CD4-positive, alpha-beta T cell treated with Interleukin-15 for 1 hour (primary cell): ENCODE data around the gene PHF21A.
"Not testable (repeated sequence)": the region's sequence is repeated elsewhere in the genome, so short reads cannot be mapped to it uniquely, and the experiment has no call there.

Experiments
- DNase-seq: peaks from one replicate; pipeline ENCODE4 v3.0.0-alpha.2; 2020

The PHF21A gene

GRCh38 chr11:45918331-45918941 lies 202.8 kb downstream of the PHF21A start:
- DNase-seq: peak; percentile 50

DNA sequence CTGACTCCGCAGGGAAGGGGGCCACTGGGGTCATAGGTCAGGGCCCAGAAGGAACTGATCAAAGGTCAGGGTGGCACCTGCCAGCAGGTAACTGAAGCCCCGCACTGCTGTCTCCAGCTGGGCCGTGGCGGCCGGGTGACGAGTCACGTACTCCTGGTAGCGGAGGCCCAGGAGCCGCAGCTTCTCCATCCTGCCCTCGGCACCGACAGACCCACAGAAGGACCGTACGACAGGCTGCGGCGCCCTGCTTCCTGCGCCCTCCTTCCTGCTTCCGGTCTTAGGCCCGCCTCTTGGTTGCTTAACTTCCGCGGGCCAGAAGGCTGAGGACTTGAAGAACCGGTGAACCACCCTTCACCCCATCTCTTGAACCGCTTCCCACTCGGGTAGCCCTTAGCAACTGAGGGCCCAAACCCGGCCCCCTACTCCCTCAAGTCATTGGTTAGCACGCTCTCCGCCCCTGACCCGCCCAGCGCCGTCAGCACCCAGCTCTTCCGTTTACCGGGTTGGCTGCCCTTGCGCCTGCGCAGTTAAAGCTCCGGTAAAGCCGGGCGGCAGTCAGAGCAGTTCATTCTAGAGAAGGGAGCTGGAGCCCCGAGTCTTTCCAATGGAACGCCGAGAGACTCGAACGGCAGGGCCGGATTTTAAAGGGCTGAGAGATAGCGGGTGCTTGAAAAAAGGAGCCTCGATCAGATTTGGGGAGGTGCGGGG lies 203.5 kb downstream of the PHF21A start, which contains the start of gene PEX16:
Gene PEX16, minus strand, starts transcription at position 255 of the 708 bp plus-strand sequence. Its CDS starts 66 bp downstream, at position 189.
- peak; percentile 99 for DNase-seq

GRCh38 chr11:45917286-45917622 lies 204.0 kb downstream of the PHF21A start:
- DNase-seq: no peak

- DNase-seq: no peak
Measured at GRCh38 chr11:45915446-45915845, 205.8 kb downstream of the PHF21A start.

GRCh38 chr11:45913942-45914635 lies 207.2 kb downstream of the PHF21A start:
- DNase-seq: no peak

DNA sequence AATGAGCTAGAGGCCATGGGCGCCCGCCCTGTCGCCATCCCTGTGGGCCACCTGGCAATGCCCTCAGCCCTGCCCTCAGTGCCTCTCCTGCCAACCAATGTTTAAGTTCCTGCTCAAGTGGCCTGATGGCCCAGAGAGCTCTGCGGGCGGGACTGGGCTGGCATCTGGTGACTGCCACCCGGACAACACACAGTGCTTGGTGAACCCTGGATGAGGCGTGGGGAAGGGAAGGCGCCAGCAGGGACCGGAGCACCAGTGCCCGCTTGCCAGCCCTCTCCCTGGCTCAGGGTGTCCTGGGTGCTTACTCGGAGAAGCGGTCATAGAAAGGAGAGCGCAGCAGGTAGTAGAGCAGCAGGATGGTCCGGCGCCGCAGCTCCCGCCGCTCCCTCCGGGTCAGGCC lies 207.7 kb downstream of the PHF21A start:
- no peak for DNase-seq

- DNase-seq: no peak
Measured at GRCh38 chr11:45910623-45911022, 210.6 kb downstream of the PHF21A start.

GRCh38 chr11:45909594-45910475 lies 211.4 kb downstream of the PHF21A start:
- no peak for DNase-seq

- DNase-seq: no peak
Measured at GRCh38 chr11:45907911-45908370, 213.3 kb downstream of the PHF21A start.

DNA sequence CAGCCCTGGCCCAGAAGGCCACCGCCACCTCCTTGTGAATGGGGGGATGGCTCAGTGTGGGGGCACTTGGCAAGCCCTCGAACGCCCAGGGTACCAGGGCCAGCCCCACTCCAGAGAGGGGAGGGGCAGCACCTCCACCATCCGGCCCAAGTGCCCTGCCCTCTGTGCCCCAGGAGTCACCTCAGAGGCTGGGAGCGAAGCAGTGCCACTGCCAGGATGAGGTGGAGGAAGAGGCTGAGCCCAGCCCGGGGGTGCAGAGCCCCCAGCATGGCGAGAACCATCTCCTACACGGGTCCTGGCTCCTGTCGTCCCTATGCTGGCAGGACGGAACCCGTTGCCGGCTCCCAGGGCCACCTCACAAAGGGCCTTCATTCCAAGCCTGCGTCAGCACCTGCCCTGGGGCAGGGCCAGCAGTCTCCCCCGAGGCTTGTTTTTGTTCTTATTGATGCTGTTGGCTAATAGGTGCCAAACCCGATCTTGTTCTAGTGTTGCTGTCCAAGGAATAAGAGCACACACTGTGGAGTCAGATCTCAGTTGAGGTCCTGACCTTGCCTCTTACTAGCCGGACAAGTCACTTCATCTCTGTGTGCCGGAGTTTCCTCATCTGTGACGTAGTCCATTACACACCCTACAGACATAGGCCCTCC lies 214.2 kb downstream of the PHF21A start, which contains the start of gene FREY1:
Gene FREY1, minus strand, starts transcription at position 307 of the 647 bp plus-strand sequence. Its CDS starts 26 bp downstream, at position 281.
- no peak for DNase-seq

DNA sequence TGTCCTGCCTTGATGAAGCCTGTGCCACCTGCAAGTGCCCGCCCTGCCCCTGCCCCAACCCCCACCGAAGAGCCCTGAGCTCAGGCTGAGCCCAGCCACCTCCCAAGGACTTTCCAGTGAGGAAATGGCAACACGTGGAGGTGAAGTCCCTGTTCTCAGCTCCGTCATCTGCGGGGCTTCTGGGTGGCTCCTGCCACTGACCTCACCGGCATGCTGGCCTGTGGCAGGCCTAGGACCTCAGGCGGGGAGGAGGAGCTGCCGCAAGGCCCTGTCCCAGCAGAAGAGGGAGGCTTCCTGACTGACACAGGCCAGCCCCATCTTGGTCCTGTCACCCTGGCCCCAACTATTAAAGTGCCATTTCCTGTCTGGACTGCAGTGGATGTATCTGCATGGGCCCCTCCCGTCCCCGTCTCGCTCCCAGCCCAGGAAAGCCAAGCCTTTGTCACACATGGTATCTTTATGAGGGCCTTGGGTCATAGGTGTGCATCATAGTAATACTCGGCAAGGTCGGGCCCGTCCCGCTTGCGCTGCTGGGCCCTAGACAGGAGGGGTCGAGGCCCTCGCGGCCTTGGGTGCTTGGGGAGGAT lies 215.1 kb downstream of the PHF21A start:
- DNase-seq: peak; percentile 39

- DNase-seq: not testable (repeated sequence)
Measured at GRCh38 chr11:45905576-45905975, 215.7 kb downstream of the PHF21A start.

- DNase-seq: no peak
Measured at GRCh38 chr11:45905095-45905494, 216.2 kb downstream of the PHF21A start.

GRCh38 chr11:45904309-45904915 lies 216.8 kb downstream of the PHF21A start:
- DNase-seq: no peak

DNA sequence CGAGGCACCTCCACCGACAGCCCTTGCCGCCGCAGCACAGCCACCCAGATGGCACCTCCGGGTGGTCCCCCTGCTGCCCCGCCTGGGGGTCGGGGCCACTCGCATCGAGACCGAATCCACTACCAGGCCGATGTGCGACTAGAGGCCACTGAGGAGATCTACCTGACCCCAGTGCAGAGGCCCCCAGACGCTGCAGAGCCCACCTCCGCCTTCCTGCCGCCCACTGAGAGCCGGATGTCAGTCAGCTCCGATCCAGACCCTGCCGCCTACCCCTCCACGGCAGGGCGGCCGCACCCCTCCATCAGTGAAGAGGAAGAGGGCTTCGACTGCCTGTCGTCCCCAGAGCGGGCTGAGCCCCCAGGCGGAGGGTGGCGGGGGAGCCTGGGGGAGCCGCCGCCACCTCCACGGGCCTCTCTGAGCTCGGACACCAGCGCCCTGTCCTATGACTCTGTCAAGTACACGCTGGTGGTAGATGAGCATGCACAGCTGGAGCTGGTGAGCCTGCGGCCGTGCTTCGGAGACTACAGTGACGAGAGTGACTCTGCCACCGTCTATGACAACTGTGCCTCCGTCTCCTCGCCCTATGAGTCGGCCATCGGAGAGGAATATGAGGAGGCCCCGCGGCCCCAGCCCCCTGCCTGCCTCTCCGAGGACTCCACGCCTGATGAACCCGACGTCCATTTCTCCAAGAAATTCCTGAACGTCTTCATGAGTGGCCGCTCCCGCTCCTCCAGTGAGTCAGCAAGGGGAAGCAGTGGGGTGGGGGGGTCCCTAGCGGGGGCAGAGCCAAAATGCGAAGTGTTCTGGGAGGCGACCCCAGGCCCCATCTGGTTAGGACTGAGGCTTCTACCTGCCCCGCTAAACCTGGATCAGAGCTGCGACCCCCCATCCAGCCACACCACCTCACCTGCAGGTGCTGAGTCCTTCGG lies 218.5 kb downstream of the PHF21A start:
- DNase-seq: no peak

DNA sequence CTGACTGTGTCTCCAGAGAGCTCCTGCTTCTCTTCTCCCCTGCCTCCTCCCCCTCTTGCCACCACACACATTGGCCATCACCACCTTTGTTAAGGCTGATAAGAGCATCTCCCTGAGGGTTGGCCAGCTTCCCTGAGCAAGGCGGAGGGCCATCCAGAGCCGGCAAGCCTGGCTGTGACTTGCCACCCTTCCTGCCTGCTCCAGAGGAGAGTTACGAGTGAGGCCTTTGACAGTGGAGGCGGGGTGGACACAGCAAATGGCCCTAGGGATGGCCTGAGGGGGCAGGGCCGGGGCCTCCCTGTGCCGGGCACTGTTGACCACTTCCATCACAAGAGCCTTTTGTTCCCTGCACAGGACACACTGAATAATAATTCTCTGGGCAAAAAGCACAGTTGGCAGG lies 219.6 kb downstream of the PHF21A start:
- DNase-seq: no peak

- DNase-seq: no peak
Measured at GRCh38 chr11:45900916-45901617, 220.2 kb downstream of the PHF21A start.

DNA sequence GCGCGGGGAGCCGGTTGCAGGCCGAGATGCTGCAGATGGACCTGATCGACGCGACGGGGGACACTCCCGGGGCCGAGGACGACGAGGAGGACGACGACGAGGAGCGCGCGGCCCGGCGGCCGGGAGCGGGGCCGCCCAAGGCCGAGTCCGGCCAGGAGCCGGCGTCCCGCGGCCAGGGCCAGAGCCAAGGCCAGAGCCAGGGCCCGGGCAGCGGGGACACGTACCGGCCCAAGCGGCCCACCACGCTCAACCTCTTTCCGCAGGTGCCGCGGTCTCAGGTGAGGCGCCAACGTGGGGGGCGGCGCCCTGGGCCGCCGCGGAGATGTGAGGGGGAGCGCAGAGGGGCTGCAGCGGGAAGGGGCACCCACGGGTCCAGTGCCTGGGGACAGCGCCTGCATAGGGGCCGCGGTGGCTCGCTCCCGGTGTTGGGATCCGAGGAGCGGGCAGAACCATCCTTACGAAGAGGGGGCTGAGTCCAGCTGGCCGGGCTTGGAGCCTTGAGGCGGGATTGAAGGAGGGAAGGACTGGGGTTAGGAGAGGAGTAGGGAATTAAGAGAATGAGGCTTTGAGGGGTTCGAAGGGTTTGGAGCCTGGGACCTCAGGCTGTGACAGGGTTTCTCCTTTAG lies 221.0 kb downstream of the PHF21A start:
- not testable (repeated sequence) for DNase-seq
